MM.1S (cell line): Measurements from ENCODE around the gene CRB1.

ENCODE experiments used
- CTCF ChIP-seq: fragments of 300-600 bp; sonication (generic); IDR thresholded peaks from 2 replicates; pipeline ENCODE4 v1.5.1; 2016; ENCODE audit warnings: antibody characterized with exemption, low read length, mixed read lengths
- EZH2 ChIP-seq: fragments of 300-600 bp; sonication (generic); optimal IDR thresholded peaks from 2 replicates; pipeline ENCODE3; 2017; ENCODE audit warnings: low read depth, mild to moderate bottlenecking, antibody characterized with exemption, low read length, mixed read lengths
- EZH2phosphoT487 ChIP-seq: fragments of 300-600 bp; sonication (generic); IDR thresholded peaks from 2 replicates; pipeline ENCODE4 v1.6.1; 2018; ENCODE audit warnings: antibody characterized with exemption, low read length

DNA sequence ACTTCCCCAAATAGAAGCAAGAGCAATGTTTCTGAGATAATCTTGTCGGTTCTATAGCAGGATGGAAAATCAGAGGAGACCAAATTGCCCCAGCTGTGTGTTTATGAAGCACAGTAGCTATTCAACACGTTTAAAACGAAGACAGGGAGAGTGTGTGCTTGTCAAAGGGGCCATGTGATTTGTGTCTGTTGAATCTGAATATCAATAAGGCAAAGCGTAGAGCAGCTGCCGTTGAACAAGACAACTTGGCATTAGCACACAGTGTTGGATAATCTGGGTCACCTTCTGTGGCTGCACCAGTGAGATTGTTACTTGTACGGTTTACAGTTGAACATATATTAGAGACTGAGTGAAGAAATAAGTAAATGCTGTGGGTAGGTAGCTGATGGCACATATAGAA is 1.0 kb downstream of the CRB1 start:
- TF ChIP-seq CTCF (no peak), EZH2 (no peak), EZH2phosphoT487 (no peak)
